HG02588 (cell line): ENCODE measurements around the gene CCDC43.

Source experiments
- ATAC-seq: cut with Tn5 transposase; IDR thresholded peaks from one replicate; pipeline ENCODE4 v1.9.1; 2021; ENCODE audit warnings: mild to moderate bottlenecking, moderate library complexity; ENCODE audit not compliant: unreplicated experiment

CCDC43 gene

GRCh38 chr17:44627513-44628242 is 61.9 kb downstream of the CCDC43 start:
- ATAC-seq: no peak
